MCF 10A (cell line): ENCODE data around the gene PRMT3. TPM values are rescaled to one million over a fixed set of nuclear protein-coding genes. Genes with fewer than 3 reads are reported as not detected.

Experiments used
- BruUV-seq: library from RNA; stranded (reverse); fragments of 400-500 nt; replicated peaks from 2 replicates; lab custom pipeline; 2021; lab: Mats Ljungman, UMichigan
- CTCF ChIA-PET: fragments of 300-600 bp; sonication (Branson Sonifier 250); formaldehyde crosslinking; extraction: SDS; loops from one replicate; lab custom pipeline; 2021; ENCODE audit warnings: antibody characterized with exemption, inconsistent platforms; lab: Yijun Ruan, JAX
- POLR2A ChIA-PET: fragments of 300-600, 350-650 bp; sonication (Branson Sonifier 250); formaldehyde crosslinking; extraction: SDS; loops from one replicate; lab custom pipeline; 2020; ENCODE audit warnings: antibody characterized with exemption, inconsistent platforms; lab: Yijun Ruan, JAX
- DNase-seq: peaks from one replicate; pipeline ENCODE4 v3.0.0-alpha.2; 2018; ENCODE audit not compliant: unreplicated experiment
- H3K27ac Mint-ChIP-seq: one replicate; pipeline ENCODE4 v1.8.0; 2022; ENCODE audit warnings: mild to moderate bottlenecking, low read depth, mixed read lengths; ENCODE audit not compliant: unreplicated experiment
- H3K27me3 Mint-ChIP-seq: one replicate; pipeline ENCODE4 v1.8.0; 2022; ENCODE audit warnings: mixed read lengths; ENCODE audit not compliant: insufficient read depth, unreplicated experiment
- H3K36me3 Mint-ChIP-seq: one replicate; pipeline ENCODE4 v1.8.0; 2022; ENCODE audit warnings: mild to moderate bottlenecking, moderate library complexity, mixed read lengths; ENCODE audit not compliant: insufficient read depth, unreplicated experiment
- H3K4me1 Mint-ChIP-seq: one replicate; pipeline ENCODE4 v1.8.0; 2022; ENCODE audit warnings: mixed read lengths; ENCODE audit not compliant: insufficient read depth, unreplicated experiment
- H3K4me3 Mint-ChIP-seq: one replicate; pipeline ENCODE4 v1.8.0; 2022; ENCODE audit warnings: mild to moderate bottlenecking, moderate library complexity, mixed read lengths; ENCODE audit not compliant: unreplicated experiment
- H3K9me3 Mint-ChIP-seq: one replicate; pipeline ENCODE4 v1.8.0; 2022; ENCODE audit warnings: mixed read lengths; ENCODE audit not compliant: unreplicated experiment
- CTCF ChIP-seq: fragments of 200-600 bp; IDR thresholded peaks from one replicate; pipeline ENCODE4 v1.8.0; 2022; ENCODE audit warnings: antibody characterized with exemption, mild to moderate bottlenecking; ENCODE audit not compliant: unreplicated experiment
- intact Hi-C: fragments of 100-400 bp; cut with micrococcal nuclease; formaldehyde crosslinking; loops from 2 replicates; pipeline ENCODE4 v1.14.1; 2022
- total RNA-seq: library from RNA; stranded (reverse); gene quantifications from 2 replicates; pipeline ENCODE4 v1.2.3, GENCODE V29; 2022

Gene PRMT3
- total RNA-seq, 1 experiment from 2014 or later: 60.1 TPM

DNA sequence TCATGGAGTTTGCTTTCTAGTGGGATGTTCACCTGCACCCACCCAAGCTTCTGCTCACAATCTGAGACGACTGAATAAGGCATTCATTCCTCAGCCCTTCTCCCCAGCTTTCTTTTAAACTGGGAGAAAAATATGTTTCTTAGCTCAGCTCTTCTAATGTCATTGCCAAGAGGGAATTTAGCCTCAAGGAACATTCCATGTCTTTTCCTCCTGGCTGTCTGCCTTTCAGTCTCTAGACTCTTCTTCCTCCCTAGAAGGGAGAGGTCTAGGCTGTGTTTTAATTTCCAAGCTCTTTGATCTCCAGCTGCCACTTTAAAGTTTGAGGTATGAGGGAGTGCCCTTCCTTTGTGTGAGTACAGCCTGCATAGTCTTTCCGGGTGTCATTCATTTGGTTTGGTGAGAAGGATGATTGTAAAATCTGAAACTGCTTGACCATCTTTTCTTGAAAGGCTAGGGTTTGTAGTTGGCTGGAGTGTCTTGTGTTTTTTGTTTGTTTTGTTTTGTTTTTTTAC, 35.7 kb upstream of the PRMT3 start:
- CTCF ChIA-PET: interaction anchor here (0.6 to 12.3 kb wide), 19 partner anchors 10 to 789 kb away, joined by 3 to 253 read pairs (median 3); partner anchors contain the start of gene HTATIP2
- Mint-ChIP-seq H3K4me1 (peaks cover 17% of the 10 kb centered on the region), H3K9me3 (no peaks in the 10 kb centered on the region), H3K27me3 (peaks cover 20% of the 10 kb centered on the region), H3K36me3 (no peaks in the 10 kb centered on the region), H3K4me3 (no peak overlapping the region), H3K27ac (no peak overlapping the region)
- DNase-seq: no peak
- intact Hi-C loops: loop anchor here (5.0 kb wide), 2 partner anchors 400 to 445 kb away; no protein-coding TSS in a partner anchor
- TF ChIP-seq CTCF: no peak
- no TSS peak for BruUV-seq
- POLR2A ChIA-PET: interaction anchor here (0.9 to 2.2 kb wide), 4 partner anchors 12 to 220 kb away, joined by 3 to 6 read pairs (median 4); no protein-coding TSS in a partner anchor

DNA sequence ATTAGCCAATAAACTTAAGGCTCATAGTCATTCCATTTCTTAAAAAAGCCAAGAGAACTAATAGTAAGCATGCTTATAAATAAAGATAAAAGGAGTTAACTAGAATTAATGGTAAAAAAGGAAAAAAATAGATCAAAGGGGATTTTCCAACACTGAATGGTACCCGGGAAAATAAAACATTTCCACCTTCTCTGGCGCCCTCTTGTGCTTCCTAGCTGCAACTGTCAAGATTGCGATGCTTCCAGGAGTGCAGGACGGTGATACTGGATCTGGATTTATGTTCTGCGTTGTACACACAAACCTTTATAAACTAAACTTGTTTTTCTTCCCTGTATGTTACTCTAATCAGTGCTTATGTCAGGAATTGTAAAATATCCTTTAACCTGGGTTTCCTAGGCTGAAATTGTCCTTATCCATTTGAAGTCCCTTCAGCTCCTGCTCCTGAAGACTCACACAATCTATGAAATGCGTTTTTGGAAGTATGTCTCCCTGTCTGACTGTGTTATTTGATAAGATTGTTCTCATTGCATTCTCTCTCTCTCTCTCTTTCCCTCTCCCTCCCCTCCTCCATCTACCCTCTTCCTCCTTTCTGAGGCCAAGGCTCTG, 33.6 kb upstream of the PRMT3 start:
- peak; percentile 82 for TF ChIP-seq CTCF

DNA sequence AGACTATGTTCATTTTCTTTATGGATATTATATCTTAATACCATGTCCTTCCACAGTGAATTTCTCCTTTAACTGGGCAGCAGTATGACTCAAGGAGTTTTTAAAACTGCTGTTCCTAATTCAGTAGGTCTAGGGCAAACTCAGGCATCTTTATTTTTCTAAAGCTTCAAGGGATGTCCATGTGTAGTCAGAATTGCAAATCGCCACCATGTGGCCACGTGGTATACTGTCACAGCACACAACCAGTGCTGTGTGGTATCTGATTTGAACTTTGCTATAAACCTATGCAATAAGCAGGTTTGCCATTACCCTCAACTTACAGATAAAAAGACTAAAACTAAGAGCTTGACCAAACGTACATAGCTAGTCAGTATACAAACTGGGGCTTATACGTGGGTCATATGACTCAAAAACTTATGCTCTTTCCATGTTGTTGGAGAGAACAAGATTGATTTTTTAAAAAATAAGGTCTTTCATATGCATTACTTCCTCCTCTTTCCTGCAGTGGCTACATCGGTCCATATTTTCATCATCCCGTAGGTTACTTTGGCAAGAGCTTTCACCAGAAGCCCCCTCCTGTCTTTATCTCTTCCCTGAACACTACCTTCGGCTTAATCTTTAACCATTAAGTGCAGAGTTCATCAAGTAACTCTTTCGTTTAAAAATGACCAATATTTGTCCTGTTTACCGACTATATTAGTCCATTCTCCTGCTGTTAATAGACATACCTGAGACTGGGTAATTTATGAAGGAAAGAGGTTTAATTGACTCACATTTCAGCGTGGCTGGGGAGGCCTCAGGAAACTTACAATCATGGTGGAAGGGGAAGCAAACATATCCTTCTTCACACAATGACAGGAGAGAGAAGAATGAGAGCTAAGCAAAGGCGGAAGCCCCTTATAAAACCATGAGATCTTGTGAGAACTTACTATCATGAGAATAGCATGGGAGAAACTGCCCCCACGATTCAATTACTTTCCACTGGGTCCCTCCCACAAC, 32.0 kb upstream of the PRMT3 start:
- peak; percentile 69 for TF ChIP-seq CTCF
- peak; percentile 65 for DNase-seq
- CTCF ChIA-PET: interaction anchor here (0.6 to 12.3 kb wide), 47 partner anchors 10 to 657 kb away, joined by 3 to 253 read pairs (median 5); partner anchors contain the start of gene HTATIP2
- Mint-ChIP-seq H3K4me3 (no peak overlapping the region), H3K36me3 (no peaks in the 10 kb centered on the region), H3K27me3 (no peaks in the 10 kb centered on the region), H3K4me1 (peaks cover 17% of the 10 kb centered on the region), H3K9me3 (no peaks in the 10 kb centered on the region), H3K27ac (no peak overlapping the region)
- intact Hi-C loops: loop anchor here (1.0 to 2.0 kb wide), 3 partner anchors 111 to 417 kb away; no protein-coding TSS in a partner anchor
- POLR2A ChIA-PET: interaction anchor here (0.6 to 0.7 kb wide), 7 partner anchors 8 to 810 kb away, joined by 3 to 4 read pairs (median 3); partner anchors contain the start of gene HTATIP2
- BruUV-seq: no TSS peak

More for the DNA sequence above, 33.6 kb upstream of the PRMT3 start:
- Mint-ChIP-seq H3K9me3 (no peaks in the 10 kb centered on the region), H3K27ac (no peak overlapping the region), H3K4me1 (peaks cover 17% of the 10 kb centered on the region), H3K36me3 (no peaks in the 10 kb centered on the region), H3K27me3 (no peaks in the 10 kb centered on the region), H3K4me3 (no peak overlapping the region)
- DNase-seq: peak; percentile 58
- intact Hi-C loops: loop anchor here (2.0 to 5.0 kb wide), 4 partner anchors 109 to 447 kb away; no protein-coding TSS in a partner anchor
- no TSS peak for BruUV-seq
- POLR2A ChIA-PET: interaction anchor here (0.5 to 1.8 kb wide), 11 partner anchors 10 to 449 kb away, joined by 3 to 9 read pairs (median 3); partner anchors contain the start of gene HTATIP2
- CTCF ChIA-PET: interaction anchor here (0.6 to 12.3 kb wide), 60 partner anchors 10 to 1253 kb away, joined by 3 to 253 read pairs (median 4); partner anchors contain the start of gene HTATIP2
